SK-N-DZ (cell line): Measurements from ENCODE around the gene ATP2B2.

Experiments
- DNase-seq: peaks from one replicate; pipeline ENCODE4 v3.0.0-alpha.2; 2015; ENCODE audit warnings: low spot score

Gene ATP2B2

GRCh38 chr3:10450494-10451440, 54.6 kb downstream of the ATP2B2 start:
- DNase-seq: no peak

GRCh38 chr3:10449436-10449835, 56.0 kb downstream of the ATP2B2 start:
- DNase-seq: no peak

- no peak for DNase-seq
These were observed 56.8 kb downstream of the ATP2B2 start for GRCh38 chr3:10448544-10448943.

- no peak for DNase-seq
These were observed 57.7 kb downstream of the ATP2B2 start for GRCh38 chr3:10447527-10448260.

- DNase-seq: no peak
These were observed 58.3 kb downstream of the ATP2B2 start for GRCh38 chr3:10447110-10447509.

GRCh38 chr3:10445561-10446175, 59.7 kb downstream of the ATP2B2 start:
- no peak for DNase-seq

- no peak for DNase-seq
These were observed 60.9 kb downstream of the ATP2B2 start for GRCh38 chr3:10444511-10444910.

- no peak for DNase-seq
These were observed 61.3 kb downstream of the ATP2B2 start for GRCh38 chr3:10444110-10444429.

GRCh38 chr3:10443272-10444109, 61.9 kb downstream of the ATP2B2 start:
- DNase-seq: no peak

GRCh38 chr3:10442151-10442795, 63.1 kb downstream of the ATP2B2 start:
- no peak for DNase-seq

- no peak for DNase-seq
These were observed 64.7 kb downstream of the ATP2B2 start for GRCh38 chr3:10440684-10441083.

- no peak for DNase-seq
These were observed 66.3 kb downstream of the ATP2B2 start for GRCh38 chr3:10438902-10439610.

- no peak for DNase-seq
These were observed 67.1 kb downstream of the ATP2B2 start for GRCh38 chr3:10437995-10438901.

- DNase-seq: no peak
These were observed 68.0 kb downstream of the ATP2B2 start for GRCh38 chr3:10437272-10437994.

- DNase-seq: no peak
These were observed 69.5 kb downstream of the ATP2B2 start for GRCh38 chr3:10435850-10436249.

GRCh38 chr3:10434938-10435336, 70.4 kb downstream of the ATP2B2 start:
- no peak for DNase-seq

GRCh38 chr3:10434144-10434937, 71.0 kb downstream of the ATP2B2 start:
- no peak for DNase-seq

GRCh38 chr3:10432931-10433330, 72.5 kb downstream of the ATP2B2 start:
- no peak for DNase-seq
